Caco-2 (cell line): ENCODE data around the gene SIX3. TPM values are rescaled to one million over a fixed set of nuclear protein-coding genes. Genes with fewer than 3 reads are reported as not detected.

Source experiments
- BruUV-seq: library from RNA; stranded (reverse); fragments of 400-500 nt; replicated peaks from 2 replicates; lab custom pipeline; 2021; lab: Mats Ljungman, UMichigan
- CTCF ChIA-PET: fragments of 300-600 bp; sonication (Branson Sonifier 250); formaldehyde crosslinking; loops from one replicate; lab custom pipeline; 2022; ENCODE audit warnings: antibody characterized with exemption; lab: Charles Lee
- POLR2A ChIA-PET: fragments of 300-600 bp; sonication (Branson Sonifier 250); formaldehyde crosslinking; loops from one replicate; lab custom pipeline; 2022; ENCODE audit warnings: antibody characterized with exemption; lab: Charles Lee
- DNase-seq, 2 experiments: peaks; one replicate each; pipeline versions ENCODE4 v3.0.0 to v3.0.0-alpha.2; 2020 to 2022
- H3K27me3 ChIP-seq: replicated peaks from 2 replicates; pipeline ENCODE4 v1.6.0; 2011; ENCODE audit warnings: low read length; ENCODE audit not compliant: control insufficient read depth, insufficient read depth
- H3K36me3 ChIP-seq: 2 replicates; pipeline ENCODE4 v1.5.1; 2011; ENCODE audit warnings: low read length; ENCODE audit not compliant: control insufficient read depth, insufficient read depth
- H3K4me1 ChIP-seq: fragments of 250-450 bp; sonication (Bioruptor Pico); 2 replicates; pipeline ENCODE4 v1.5.1; 2020; ENCODE audit warnings: mild to moderate bottlenecking
- H3K4me3 ChIP-seq: 2 replicates; pipeline ENCODE4 v1.5.1; 2011; ENCODE audit warnings: low read depth, mild to moderate bottlenecking, control low read depth, low read length
- H3K9me3 ChIP-seq: fragments of 250-450 bp; sonication (Bioruptor Pico); 2 replicates; pipeline ENCODE4 v1.5.1; 2020; ENCODE audit warnings: mild to moderate bottlenecking, moderate library complexity
- H3K27ac Mint-ChIP-seq: one replicate; pipeline ENCODE4 v1.8.0; 2022; ENCODE audit warnings: mixed read lengths; ENCODE audit not compliant: unreplicated experiment
- H3K27me3 Mint-ChIP-seq: one replicate; pipeline ENCODE4 v1.8.0; 2022; ENCODE audit warnings: mixed read lengths; ENCODE audit not compliant: insufficient read depth, unreplicated experiment
- H3K36me3 Mint-ChIP-seq: one replicate; pipeline ENCODE4 v1.8.0; 2022; ENCODE audit warnings: mild to moderate bottlenecking, mixed read lengths; ENCODE audit not compliant: insufficient read depth, unreplicated experiment
- H3K4me1 Mint-ChIP-seq: one replicate; pipeline ENCODE4 v1.8.0; 2022; ENCODE audit warnings: low read depth, mixed read lengths; ENCODE audit not compliant: unreplicated experiment
- H3K4me3 Mint-ChIP-seq: one replicate; pipeline ENCODE4 v1.8.0; 2022; ENCODE audit warnings: mild to moderate bottlenecking, moderate library complexity, mixed read lengths; ENCODE audit not compliant: unreplicated experiment
- H3K9me3 Mint-ChIP-seq: one replicate; pipeline ENCODE4 v1.8.0; 2022; ENCODE audit warnings: mixed read lengths; ENCODE audit not compliant: unreplicated experiment
- CTCF ChIP-seq, 2 experiments: fragments of 200-600 bp in 1 of 2; IDR thresholded peaks; 1 replicate in 1 of 2; 2 replicates in 1 of 2; pipeline versions ENCODE4 v1.5.1 to v1.8.0; 2011 to 2022; ENCODE audit warnings: antibody characterized with exemption in 1 of 2, control low read depth in 1 of 2, inconsistent platforms in 1 of 2, low read depth in 1 of 2, low read length in 1 of 2, mild to moderate bottlenecking in 1 of 2, moderate library complexity in 1 of 2; ENCODE audit not compliant: insufficient read depth in 1 of 2, severe bottlenecking in 1 of 2, unreplicated experiment in 1 of 2
- intact Hi-C: fragments of 100-400 bp; cut with micrococcal nuclease; formaldehyde crosslinking; loops from one replicate; pipeline ENCODE4 v1.10.0; 2022; ENCODE audit not compliant: unreplicated experiment
- total RNA-seq: library from RNA; stranded (reverse); gene quantifications from 2 replicates; pipeline ENCODE4 v1.2.3, GENCODE V29; 2022

Gene SIX3
- total RNA-seq, 1 experiment from 2014 or later: not detected

GRCh38 chr2:44967056-44967455, 25.6 kb downstream of the SIX3 start:
- ChIA-PET POLR2A (no interaction called here), CTCF (no interaction called here)
- no peak overlapping the region for H3K4me3 Mint-ChIP-seq

GRCh38 chr2:44967727-44968432, 26.4 kb downstream of the SIX3 start:
- no peak for DNase-seq
- Mint-ChIP-seq H3K9me3 (no peaks in the 10 kb centered on the region), H3K36me3 (no peaks in the 10 kb centered on the region), H3K4me1 (no peaks in the 10 kb centered on the region), H3K27ac (no peak overlapping the region), H3K4me3 (no peak overlapping the region), H3K27me3 (peaks cover 17% of the 10 kb centered on the region)
- H3K4me3 ChIP-seq: no peak overlapping the region
- H3K4me1 ChIP-seq: no peaks in the 10 kb centered on the region
- POLR2A ChIA-PET: no interaction called here
- BruUV-seq: no TSS peak
- H3K36me3 ChIP-seq: no peaks in the 10 kb centered on the region
- H3K9me3 ChIP-seq: no peaks in the 10 kb centered on the region
- intact Hi-C loops: no loop called here
- CTCF ChIA-PET: no interaction called here
- no peaks in the 10 kb centered on the region; the same call in 1 of the 2 replicates for H3K27me3 ChIP-seq
- no peak for TF ChIP-seq CTCF (IDR thresholded peaks at IDR 0.05; ENCODE audit: insufficient read depth in 1 of 2, low read depth in 1 of 2, low read length in 1 of 2, severe bottlenecking in 1 of 2, unreplicated experiment in 1 of 2)

More at GRCh38 chr2:44967056-44967455, 25.6 kb downstream of the SIX3 start:
- no peaks in the 10 kb centered on the region for H3K36me3 ChIP-seq
- Mint-ChIP-seq H3K27ac (no peak overlapping the region), H3K4me1 (no peaks in the 10 kb centered on the region), H3K9me3 (no peaks in the 10 kb centered on the region), H3K36me3 (no peaks in the 10 kb centered on the region), H3K27me3 (peaks cover 18% of the 10 kb centered on the region)
- H3K4me1 ChIP-seq: no peaks in the 10 kb centered on the region
- no peak for TF ChIP-seq CTCF (IDR thresholded peaks at IDR 0.05; ENCODE audit: insufficient read depth in 1 of 2, low read depth in 1 of 2, low read length in 1 of 2, severe bottlenecking in 1 of 2, unreplicated experiment in 1 of 2)
- intact Hi-C loops: no loop called here
- H3K9me3 ChIP-seq: no peaks in the 10 kb centered on the region
- no peak for DNase-seq
- no peak overlapping the region for H3K4me3 ChIP-seq
- no peaks in the 10 kb centered on the region; the same call in 1 of the 2 replicates for H3K27me3 ChIP-seq
- BruUV-seq: no TSS peak

GRCh38 chr2:44969936-44970335, 28.4 kb downstream of the SIX3 start:
- no TSS peak for BruUV-seq
- H3K4me3 ChIP-seq: no peak overlapping the region
- no peak for TF ChIP-seq CTCF (IDR thresholded peaks at IDR 0.05; ENCODE audit: insufficient read depth in 1 of 2, low read depth in 1 of 2, low read length in 1 of 2, severe bottlenecking in 1 of 2, unreplicated experiment in 1 of 2)
- intact Hi-C loops: no loop called here
- CTCF ChIA-PET: interaction anchor here (0.7 to 2.2 kb wide), 3 partner anchors 12 to 169 kb away, joined by 4 to 9 read pairs (median 6); no protein-coding TSS in a partner anchor
- DNase-seq: no peak
- H3K4me1 ChIP-seq: no peaks in the 10 kb centered on the region
- H3K9me3 ChIP-seq: no peaks in the 10 kb centered on the region
- Mint-ChIP-seq H3K27ac (no peak overlapping the region), H3K36me3 (no peaks in the 10 kb centered on the region), H3K9me3 (no peaks in the 10 kb centered on the region), H3K27me3 (peaks cover 6% of the 10 kb centered on the region), H3K4me3 (no peak overlapping the region), H3K4me1 (no peaks in the 10 kb centered on the region)
- H3K27me3 ChIP-seq: no peaks in the 10 kb centered on the region; the same call in 1 of the 2 replicates
- no peaks in the 10 kb centered on the region for H3K36me3 ChIP-seq
- POLR2A ChIA-PET: no interaction called here
